ENCODE results near the gene SLC25A13.

The SLC25A13 gene

DNA sequence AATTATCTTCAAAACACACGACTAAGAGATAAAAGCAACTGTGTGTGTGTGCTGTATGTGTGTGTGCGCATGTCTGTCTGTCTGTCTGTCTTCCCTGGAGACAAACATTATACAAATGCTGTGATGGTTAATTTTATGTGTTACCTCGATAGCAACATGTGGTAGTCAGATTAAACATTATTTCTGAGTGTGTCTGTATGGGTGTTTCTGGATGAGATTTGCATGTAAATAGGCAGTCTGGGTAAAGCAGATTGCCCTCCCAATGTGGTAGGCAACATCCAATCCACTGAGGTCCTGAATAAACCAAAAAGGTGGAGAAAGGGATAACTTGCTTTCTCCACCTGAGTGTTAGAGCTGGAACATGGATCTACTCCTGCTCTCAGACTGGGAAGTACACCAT lies 67.9 kb downstream of the SLC25A13 start:
- H3K4me3 ChIP-seq (ENCODE audit: low read depth, low read length): no peak overlapping the region
- TF ChIP-seq, protein P1, sequence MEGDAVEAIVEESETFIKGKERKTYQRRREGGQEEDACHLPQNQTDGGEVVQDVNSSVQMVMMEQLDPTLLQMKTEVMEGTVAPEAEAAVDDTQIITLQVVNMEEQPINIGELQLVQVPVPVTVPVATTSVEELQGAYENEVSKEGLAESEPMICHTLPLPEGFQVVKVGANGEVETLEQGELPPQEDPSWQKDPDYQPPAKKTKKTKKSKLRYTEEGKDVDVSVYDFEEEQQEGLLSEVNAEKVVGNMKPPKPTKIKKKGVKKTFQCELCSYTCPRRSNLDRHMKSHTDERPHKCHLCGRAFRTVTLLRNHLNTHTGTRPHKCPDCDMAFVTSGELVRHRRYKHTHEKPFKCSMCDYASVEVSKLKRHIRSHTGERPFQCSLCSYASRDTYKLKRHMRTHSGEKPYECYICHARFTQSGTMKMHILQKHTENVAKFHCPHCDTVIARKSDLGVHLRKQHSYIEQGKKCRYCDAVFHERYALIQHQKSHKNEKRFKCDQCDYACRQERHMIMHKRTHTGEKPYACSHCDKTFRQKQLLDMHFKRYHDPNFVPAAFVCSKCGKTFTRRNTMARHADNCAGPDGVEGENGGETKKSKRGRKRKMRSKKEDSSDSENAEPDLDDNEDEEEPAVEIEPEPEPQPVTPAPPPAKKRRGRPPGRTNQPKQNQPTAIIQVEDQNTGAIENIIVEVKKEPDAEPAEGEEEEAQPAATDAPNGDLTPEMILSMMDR (IDR thresholded peaks at IDR 0.05; ENCODE audit: borderline replicate concordance, insufficient read depth, low read depth, low read length): no peak

DNA sequence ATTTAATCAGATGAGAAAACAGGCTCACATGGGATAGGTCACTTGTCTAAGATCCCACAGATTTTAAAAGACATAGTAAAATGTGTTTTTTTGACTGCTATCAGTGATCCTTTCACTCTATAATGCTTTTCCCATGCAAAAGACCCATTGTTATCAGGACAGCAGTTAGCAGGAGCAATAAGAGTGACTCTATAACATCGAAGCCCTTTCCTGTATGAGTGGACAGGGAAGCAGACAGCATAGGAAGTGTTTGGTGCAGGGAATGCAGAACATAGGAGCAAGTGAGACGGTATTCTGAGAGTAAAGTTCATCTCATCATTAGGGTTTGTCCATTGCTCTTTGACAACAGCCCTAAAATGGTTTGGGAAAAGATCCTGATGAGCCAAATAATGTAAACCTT lies 68.5 kb downstream of the SLC25A13 start:
- TF ChIP-seq, protein P1 (IDR thresholded peaks at IDR 0.05; ENCODE audit: borderline replicate concordance, insufficient read depth, low read depth, low read length): no peak
- no peak overlapping the region for H3K4me3 ChIP-seq (ENCODE audit: low read depth, low read length)

DNA sequence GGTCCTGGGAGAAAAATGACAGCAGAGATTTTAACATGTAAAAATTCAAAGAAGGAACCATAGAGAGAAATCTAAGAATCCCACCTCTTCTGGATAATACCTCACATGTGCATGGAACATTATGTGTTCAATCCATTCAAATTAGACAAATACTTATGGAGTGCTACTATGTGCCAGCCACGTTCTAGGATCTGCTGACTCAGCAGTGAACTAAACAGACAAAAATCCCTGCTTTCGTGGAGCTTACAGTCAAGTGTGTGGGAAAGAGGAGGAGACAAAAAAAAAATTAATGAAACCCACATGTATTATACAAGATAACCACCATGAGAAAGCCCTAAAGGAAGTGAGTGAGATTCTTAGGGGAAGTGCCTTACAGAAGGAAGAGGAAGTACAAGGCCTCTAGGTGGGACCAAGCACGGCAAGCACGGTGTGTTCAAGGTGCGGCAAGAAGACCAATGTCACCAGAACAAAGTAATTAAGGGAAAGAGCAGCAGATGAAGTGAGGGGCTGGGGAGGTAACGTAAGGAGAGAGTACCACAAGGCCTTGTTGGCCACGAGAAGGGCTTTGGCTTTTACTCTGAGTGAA lies 71.0 kb downstream of the SLC25A13 start:
- TF ChIP-seq, protein P1 (IDR thresholded peaks at IDR 0.05; ENCODE audit: borderline replicate concordance, insufficient read depth, low read depth, low read length): no peak
- no peak overlapping the region for H3K4me3 ChIP-seq (ENCODE audit: low read depth, low read length)

DNA sequence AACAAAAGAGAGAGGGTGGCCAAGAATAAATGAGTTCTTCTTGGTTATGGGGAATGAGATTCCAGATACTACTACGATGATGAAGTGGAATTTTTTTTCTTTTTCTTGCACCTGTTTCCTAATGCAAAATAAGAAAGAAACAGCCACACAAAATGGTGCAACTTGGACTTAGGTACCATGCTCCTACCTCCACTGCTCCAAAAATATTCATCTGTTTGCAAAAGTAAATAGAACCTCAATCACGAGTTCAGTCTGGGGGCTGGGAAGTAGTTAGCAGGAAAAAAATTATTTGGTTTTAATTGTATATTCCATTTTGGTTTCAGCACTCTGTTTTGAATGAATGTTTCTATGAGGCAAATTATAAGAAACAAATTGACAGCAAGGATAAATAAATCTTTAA lies 73.5 kb downstream of the SLC25A13 start:
- TF ChIP-seq, protein P1 (IDR thresholded peaks at IDR 0.05; ENCODE audit: borderline replicate concordance, insufficient read depth, low read depth, low read length): no peak
- H3K4me3 ChIP-seq (ENCODE audit: low read depth, low read length): no peak overlapping the region

DNA sequence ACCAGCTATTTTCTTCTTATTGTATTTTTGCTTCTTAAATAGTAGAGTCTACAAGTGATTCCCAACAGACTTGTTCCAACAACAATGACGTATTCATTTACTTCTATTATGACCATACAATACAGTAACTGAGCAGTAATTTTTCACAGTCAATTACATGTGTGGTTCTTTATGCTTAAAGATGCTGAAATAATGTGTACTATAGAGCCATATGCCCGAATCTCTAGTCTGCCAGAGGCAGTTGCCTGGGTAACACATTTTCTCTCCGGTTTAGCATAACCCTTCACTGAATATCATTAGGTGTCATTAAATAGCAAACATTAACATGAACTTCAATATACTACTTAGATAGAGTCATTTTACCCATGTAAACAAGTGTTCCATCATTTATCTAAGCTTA lies 75.0 kb downstream of the SLC25A13 start:
- TF ChIP-seq, protein P1 (IDR thresholded peaks at IDR 0.05; ENCODE audit: borderline replicate concordance, insufficient read depth, low read depth, low read length): no peak
- no peak overlapping the region for H3K4me3 ChIP-seq (ENCODE audit: low read depth, low read length)

DNA sequence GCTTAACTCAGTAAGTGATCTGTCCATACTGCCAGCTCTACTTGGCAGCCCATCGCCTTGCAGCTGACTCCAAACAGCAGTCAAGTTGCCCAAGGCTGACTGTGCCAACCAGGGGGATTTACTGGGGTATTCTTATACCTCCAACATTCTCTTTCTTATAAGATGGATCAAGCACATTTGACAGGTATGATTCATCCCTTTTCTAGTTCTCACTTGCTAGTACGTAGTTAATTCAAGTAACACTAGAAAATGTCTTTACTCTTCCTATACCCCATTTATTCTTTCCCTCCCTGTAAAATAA lies 77.0 kb downstream of the SLC25A13 start:
- H3K4me3 ChIP-seq (ENCODE audit: low read depth, low read length): no peak overlapping the region
- TF ChIP-seq, protein P1 (IDR thresholded peaks at IDR 0.05; ENCODE audit: borderline replicate concordance, insufficient read depth, low read depth, low read length): no peak

DNA sequence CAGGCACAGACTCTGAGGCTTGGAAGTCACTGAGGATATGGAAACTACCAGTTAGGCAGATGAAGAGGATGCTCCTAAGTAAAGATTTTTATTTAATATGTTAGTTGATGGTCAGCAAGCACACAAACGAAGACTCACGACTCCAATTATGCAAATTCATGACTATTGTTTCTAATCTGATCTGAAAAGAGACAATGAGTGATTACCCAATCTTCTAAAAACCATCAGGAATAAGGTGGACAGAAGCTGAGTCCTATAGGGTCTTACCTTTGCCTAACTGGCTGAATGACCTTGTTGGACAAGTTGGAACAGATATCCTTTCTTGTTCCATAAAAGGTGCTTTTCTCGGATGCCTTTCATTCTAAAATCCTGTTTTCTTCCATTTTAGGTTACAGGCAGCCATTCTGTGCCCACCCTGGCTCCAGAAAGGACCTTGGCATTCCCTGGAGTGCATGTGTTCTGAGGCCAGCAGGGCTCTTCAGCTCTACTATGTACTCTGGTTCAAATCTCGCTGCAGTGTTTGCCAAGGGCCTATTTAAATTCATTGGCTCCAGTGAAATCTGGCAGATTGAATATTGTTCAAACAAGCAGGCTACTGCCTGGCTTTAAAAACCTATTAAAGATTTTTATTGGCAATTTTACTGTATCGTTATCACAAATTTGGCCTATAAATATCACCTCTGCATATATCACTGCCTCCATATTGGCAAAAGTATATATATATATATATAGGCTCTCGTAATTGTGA lies 77.5 kb downstream of the SLC25A13 start:
- TF ChIP-seq, protein P1 (IDR thresholded peaks at IDR 0.05; ENCODE audit: borderline replicate concordance, insufficient read depth, low read depth, low read length): no peak
- no peak overlapping the region for H3K4me3 ChIP-seq (ENCODE audit: low read depth, low read length)

Measured in GM12875 (cell line).